ENCODE data around the gene ADARB2.

ADARB2 gene

DNA sequence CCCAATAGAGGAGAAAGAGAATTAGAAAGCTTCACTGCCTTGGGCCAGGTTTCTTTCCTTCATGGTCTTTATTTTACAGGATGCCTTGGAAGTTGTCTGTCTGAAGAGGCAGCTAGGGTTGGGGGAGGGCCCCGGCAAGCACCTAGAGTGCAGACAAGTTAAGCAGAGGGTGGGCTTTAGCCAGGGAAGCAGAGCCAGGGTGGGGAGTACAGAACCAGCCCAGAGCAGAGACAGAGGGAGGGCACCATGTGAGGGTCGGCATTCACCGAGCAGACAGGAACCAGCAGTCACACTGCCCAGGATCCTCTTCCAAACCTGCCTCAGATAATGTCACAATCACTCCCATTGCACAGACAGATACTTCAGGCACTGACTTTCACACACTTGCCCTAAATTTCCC lies 75.9 kb downstream of the ADARB2 start:
- no peak for DNase-seq

DNA sequence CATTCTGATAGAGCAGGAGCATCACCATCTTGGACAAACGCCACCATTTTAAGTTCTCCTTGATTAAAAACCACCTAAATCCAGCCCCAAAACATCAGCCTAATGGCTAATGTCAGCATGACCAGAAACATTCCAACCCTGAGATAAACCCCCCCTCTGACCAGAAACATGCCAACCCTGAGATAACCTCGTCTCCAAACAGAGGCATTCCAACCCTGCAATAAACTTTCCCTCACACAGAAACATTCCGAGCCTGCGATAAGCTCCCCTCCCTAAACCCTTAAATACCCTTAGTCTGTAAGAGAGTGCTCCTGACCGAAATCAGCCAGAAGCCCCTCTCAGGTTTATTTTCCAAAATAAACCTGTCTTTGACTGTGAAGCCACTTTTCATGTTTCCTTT lies 76.5 kb downstream of the ADARB2 start:
- no peak for DNase-seq

DNA sequence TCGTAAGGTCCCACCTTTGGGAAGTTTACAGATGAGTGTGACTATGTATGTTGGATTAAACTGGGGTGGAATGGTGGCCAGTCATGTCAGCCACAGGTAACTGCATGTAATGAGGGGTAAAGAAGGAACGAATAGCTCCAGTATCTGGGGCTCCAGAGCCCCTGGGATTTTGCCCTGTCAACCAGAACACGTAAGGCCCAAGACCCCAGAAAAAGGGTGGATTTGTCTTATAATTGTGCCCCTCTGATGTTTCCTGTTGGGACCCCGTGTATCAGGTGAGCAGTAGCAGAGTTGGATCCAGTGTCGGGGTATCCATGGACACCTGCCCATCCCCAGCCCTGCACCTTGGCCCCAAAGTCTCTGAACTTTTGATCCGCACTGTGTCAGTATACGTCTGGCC lies 76.9 kb downstream of the ADARB2 start:
- DNase-seq, result no peak

DNA sequence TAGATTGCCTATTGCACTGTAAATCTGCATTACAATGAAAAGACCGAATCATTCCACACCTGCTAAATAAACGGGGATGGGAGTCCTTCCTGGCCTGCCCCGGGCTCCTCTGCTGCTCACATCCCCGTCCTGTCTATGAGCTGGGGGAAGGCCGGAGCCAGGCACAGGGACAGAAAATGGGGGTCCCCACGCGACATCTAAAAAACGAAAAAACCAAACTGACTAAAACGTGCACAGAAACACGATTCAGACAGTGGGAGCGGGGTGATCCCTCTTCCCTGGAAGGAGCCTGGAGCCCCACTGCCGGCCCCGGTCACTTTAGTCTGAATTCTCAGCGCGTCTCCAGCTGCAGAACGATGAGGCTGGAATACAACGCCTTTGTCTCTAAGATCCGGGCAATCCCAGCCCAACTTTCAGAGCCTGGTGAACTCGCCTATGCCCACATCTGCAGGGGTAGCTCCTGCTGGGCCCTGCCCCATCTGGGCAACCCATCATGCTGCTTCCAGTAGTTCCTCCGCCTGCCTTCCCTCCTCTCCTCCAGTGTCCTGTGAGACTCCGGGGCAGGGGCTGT lies 78.0 kb downstream of the ADARB2 start:
- no peak for DNase-seq

DNA sequence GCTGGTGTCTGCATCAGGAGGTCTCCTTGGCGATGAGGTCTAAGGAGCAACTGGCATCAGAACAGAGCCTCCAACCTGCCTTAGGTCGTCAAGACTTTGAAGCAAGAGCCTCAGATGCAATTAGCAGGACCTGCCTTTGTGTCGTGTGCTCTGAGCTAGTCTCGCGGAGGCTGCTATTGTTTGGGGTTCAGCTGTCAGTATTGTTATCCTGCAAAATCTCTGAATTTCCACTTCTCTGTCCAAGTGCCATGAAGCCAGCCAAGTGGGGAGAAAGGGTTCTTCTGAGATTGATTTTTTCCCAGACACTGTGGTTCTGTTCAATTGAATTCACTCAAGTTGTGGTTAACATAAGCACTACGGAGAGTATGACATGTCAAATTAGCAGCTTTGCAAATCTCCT lies 78.7 kb downstream of the ADARB2 start:
- DNase-seq, result no peak

DNA sequence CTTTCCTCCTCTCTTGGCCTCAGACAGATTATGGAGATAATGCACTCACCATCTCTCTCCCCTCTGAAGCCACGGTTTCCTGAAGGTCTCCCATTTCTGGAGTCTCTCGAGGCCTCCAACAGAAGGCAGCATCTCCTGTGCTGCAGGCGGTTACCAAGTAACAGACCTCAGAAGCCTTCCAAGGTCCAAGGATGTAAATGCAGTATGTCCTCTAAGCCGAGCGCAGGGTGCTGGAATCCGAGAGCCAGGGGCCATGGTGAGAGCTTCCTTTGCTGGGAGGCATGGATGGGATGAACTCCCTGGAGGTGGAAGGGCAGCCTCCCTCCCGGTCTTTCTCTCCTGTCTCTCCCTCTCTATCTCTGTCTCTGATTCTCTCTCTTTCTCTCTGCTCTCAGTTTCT lies 79.8 kb downstream of the ADARB2 start:
- no peak for DNase-seq

DNA sequence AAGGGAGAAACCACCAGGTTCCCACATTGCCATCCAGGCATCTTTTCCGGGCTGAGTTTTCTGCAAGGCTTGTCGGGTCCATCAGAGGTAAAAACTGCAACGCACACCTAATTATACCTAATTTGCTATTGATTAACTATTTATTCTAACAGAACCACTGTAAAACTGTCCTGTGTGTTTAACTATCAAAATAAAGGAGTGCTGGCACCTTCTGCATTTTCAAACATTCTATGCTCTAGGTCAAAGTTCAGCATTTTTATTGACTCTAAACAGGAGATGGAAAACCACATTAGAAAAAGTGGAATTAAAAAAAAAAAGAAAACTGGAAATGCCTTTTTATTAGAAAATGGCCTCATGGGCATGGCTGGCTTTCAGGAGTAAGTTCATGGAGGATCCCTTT lies 82.0 kb downstream of the ADARB2 start:
- DNase-seq, result no peak

DNA sequence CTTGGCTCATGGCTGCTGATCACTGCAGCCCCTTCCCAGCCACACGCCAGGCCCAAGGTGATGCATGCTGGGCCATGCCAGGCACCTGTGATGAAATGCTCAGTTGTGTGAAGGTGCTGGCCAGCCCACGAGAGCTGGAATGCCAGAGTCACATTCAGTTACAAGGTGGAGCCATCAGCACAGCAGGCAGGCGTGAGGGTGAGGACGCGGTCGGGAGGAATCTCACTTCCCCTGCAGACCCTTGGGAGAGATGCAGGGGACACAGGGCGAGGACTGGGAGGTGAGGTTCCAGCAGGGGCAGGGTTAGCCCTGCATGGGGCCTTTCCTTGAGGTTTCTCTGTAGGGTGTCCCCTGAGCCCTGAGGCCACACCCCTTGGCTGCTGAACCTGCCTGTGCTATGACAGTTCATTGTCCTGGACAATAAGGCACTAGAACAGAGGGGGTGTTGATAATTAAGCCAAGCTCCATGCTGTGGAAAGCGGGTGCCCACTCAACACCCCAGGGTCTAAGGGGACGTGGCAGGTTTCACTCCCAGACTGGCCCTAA lies 82.4 kb downstream of the ADARB2 start:
- DNase-seq, result no peak

DNA sequence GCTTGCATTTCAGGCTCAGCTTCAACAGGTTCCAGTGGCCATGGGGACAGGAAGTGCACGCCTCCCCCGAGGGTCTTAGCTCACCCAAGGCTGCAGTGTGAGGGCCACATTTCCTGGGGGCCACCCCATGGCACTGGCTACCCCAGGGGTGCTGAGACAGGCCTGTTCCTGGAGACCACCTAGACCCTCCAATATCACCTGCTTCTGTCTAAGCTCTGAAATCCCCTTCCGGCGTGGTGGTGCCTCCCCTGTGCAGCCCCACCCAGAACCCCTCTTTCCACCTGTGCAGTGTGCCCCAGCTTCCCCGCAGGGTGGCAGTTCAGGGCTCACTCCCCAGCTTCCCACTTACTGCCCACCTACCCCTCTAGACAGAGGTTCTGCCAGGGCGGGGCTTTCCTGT lies 83.1 kb downstream of the ADARB2 start:
- DNase-seq, result no peak

DNA sequence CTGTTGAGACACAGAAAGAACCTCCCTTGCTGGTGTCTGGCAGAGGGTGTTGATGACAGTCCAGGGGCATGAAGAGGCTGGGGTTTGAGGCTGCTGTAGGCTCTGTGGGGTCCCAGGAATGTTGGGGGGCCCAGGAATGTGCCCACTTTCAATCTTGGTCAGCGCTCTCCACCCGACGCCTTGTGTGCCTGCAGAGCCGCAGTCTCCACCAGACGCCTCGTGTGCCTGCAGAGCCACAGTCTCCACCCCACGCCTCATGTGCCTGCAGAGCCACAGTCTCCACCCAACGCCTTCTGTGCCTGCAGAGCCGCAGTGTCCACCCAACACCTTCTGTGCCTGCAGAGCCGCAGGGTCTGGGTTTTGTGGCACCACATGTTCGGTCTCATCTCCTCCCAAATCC lies 84.0 kb downstream of the ADARB2 start:
- no peak for DNase-seq

DNA sequence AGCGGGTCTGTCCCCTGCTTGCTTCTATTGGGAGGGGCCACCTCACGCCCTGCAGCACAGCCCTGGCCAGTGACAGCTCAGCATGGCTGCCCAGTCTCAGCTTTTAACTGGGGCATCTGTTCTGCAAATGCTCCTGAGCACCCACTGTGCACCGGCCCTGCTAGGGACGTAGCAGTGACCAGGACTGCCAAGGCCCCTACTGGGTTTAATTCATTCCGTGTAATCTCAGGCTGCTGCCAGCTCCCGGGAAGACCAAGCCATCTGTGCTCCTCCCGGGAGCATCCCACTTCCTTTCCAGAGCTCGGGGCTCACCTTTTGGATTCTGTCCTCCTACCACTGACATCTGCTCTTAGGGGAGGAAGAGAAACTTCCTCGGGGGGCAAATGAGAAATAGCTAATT lies 85.2 kb downstream of the ADARB2 start:
- no peak for DNase-seq

DNA sequence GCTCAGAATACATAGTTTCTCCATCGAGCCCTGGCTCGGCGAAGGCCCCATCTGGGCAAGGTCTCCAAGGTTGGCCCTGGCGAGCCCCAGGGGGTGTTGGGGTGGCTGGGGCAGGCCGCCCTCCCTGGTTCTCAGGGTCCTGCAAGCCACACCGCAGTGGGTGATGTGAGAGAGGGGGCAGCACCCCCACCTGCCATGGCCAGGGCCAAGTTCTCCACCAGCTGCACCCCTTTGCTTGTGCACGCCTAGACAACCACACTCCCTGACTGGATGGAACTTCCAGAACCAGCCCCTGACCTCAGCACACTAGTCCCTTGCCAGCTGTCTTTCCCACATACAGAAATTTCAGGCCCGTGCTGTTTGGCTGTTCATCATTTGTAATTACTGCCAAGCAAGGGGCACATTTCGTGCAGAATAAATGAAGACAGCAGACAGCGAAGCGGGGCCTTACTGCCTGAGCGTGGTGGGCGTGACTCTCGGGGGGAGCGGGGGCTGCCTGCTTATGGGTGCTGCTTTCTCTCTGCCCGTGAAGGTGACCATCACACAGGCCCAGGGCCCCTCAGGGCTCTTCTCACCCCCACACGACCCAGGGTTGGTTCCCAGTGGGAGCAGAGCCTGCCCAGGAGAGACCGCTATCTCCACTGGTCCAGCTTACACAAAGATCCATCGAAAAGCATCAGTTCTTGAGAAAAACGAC lies 85.9 kb downstream of the ADARB2 start:
- DNase-seq, result no peak

DNA sequence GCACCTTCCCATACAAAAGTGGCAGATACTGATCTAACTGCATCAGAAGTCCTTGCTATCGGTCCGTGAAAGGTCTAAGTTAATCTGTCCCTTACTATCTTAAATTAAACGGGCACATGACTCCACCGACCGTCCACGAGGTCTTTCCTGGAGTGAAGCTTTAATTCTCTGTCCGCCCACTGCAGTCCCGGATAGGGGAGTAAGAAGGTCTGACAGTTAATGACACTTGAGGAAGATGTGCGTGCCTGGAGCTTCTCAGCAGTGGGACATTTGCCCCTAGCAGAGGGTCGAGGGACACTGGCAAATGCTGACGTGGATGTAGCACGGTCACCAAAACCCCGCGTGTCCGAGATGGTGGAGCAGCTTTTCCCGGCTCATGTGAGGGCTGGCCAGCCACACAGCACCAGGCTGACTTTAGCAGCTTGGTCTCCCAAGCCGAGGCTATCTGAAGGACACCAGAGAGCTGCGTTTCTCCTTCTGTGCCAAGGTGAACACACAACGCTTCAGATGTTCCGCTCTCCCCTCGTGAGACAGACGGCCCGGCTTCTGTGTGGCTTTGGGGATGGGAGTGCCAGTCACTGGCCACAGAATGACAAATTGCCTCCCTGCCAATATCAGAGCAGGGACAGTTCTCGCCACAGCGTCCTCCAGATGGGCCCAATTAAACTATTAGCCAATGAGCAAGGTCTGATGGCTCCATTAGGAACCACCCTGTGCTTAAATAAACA lies 86.6 kb downstream of the ADARB2 start:
- DNase-seq, result no peak

DNA sequence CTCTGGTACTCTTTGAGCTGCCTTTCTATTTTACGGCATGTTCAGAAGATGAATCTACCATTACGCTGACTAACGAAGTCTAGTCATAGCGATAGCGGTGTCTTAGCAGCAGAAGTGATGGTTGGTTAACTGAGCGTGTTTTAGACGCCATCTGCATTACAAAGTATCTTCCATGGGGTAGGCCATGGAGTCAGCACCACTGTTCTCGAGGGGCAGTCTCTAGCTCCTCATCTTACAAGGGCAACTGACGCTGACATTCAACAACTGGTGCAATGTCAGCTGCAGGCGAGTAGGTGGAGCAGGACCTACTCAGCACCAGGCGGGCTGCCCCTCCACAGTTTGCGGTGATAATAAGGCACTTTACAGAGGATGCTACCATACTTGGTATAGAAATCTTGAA lies 88.7 kb downstream of the ADARB2 start:
- DNase-seq, result no peak

DNA sequence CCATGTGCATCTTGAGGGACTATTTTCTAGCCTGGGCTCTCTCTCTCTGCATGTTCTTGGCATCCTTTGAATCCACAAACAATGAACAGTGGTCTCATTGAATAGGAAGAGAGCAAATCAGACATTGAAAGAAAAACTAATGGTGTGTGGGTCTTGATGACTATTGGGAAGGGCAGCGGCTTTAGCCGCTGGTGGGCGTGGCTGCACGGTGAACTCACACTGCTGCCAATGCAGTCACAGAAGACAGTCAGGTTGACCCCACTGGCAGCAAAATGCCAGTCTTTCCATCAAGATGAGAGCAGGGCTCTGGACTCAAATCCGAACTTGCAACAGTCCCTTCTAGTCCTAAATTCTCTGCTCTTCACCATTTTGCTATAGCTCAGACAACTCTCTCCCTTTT lies 91.0 kb downstream of the ADARB2 start:
- DNase-seq, result no peak

DNA sequence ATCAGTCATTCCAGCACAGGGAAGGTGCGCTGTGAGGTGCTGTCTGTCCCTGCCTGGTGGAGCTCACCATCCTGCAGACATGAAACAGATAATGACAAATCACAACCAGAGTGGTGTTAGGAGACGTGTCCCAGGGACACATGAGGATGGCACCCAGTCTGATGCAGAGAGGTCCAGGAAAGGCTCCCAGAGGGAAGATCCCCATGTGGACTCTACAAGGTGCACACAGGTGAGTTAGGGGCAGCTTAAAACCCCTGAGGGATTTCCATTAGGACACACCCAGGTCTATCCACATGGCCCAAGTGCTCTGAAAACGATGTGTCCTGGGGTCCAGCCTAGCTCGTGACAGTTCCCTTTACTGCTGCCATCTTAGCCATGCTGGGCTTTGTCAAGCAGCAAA lies 91.4 kb downstream of the ADARB2 start:
- DNase-seq, result no peak

DNA sequence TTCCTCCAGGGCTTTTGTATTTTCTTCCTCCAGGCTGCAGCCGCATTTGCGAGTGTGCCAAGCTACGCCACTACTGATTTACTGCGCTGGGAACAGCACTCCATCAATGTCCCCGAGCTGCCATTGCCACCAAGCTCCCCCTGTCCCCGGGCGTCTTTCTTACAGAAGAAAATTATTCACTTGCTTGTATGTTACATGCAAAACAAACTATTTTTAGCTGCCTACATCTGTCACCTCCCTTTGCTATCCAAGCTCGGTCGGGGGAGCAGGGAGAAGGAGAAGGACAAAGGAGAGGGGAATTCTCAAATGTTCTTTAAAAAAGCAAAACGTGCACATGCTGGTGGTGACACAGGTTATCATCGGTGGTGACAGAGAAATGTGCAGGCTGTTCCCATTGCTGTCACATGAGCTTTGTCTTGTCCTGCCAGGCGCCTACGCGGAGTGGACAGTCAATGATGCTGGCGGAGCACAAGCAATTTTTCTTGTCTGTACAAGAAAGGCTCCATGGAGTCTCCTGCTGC lies 93.1 kb downstream of the ADARB2 start:
- DNase-seq, result no peak

DNA sequence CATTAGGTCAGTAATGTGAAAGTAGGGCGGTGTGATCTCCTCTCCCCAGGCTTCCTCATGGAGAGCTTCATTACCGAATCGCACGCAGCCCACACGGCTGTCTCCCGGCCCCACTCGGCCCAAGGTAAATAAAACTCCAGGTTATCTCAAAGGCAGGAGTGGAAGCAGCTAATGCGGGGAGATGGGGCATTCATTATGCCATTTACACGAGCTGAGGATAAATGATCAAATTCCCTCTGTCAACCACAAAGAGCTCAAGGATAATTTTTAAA lies 93.5 kb downstream of the ADARB2 start:
- DNase-seq, result no peak

DNA sequence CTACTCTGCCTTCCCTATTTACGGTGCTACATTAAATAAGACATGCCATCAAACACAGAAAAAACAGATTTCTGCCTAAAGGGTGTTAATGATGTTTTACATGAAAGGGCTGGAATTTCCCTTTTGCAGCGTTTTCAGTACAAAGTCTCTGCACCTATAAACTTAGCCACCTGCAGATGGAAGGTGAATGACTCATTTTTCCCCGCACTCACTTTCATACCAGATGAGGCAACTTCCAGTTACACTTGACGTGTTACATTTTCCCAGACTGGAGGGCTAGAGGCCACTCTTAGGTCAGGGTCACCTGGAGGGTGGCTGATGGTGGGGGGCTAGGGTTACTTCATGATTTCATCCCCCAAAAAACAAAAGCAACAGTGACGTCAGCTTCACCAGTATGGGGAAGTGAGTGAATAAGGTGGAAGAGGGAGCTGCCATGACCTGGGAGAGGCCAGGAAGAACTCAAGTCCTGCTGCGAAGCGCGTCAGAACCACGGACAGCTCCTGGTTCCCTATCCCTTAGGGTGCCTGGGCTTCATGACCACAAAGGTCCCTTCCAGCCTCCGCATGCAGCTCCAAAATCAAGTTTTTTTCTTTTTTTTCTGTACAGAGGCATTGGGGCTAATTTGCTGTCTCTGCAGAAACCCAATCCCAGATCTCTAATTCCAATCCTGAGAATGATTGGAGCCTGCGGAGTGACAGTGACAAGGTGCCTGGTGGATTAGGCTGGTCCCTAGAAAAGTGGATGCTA lies 94.0 kb downstream of the ADARB2 start:
- no peak for DNase-seq

DNA sequence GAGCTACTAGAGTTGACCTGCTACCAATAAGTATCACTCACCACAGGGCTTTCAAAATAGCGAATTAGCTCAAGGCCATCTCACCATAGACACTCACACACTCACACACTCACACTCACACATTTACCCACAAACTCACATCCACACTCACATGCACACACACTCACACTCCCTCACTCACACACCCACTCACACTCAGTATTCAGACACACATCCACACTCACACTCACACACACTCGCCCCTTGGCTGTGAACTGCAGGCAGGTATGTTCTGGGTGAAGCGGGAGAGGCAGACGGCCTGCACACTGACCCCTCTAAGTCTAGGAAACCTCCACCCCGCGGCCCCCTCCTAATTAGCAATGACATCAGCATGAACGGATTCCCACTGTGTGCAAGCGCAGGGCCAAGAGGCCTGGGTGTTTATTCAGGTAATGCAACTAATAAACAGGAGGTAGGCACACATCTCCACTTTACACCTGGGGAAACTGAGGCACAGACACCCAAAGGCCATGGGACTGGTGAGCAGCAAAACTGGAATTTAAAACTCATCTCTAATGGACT lies 94.6 kb downstream of the ADARB2 start:
- DNase-seq, result no peak

DNA sequence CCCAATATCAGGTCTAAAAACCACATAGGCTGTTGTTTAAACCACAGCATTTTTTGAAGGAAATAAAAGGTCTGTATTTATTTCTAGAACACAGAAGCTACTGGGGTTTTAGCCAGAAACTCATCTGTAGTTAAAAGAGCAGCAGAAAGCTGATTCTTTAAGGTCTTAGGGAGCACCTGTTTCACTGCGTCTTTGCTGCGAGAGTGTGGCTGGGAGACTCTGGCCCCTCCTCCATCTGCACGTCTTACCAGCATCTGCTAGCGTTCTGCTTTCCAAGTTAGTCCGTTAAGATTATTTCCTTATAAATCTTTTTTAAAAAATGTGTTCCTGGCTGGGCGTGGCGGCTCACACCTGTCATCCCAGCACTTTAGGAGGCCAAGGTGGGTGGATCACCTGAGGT lies 95.9 kb downstream of the ADARB2 start:
- no peak for DNase-seq

DNA sequence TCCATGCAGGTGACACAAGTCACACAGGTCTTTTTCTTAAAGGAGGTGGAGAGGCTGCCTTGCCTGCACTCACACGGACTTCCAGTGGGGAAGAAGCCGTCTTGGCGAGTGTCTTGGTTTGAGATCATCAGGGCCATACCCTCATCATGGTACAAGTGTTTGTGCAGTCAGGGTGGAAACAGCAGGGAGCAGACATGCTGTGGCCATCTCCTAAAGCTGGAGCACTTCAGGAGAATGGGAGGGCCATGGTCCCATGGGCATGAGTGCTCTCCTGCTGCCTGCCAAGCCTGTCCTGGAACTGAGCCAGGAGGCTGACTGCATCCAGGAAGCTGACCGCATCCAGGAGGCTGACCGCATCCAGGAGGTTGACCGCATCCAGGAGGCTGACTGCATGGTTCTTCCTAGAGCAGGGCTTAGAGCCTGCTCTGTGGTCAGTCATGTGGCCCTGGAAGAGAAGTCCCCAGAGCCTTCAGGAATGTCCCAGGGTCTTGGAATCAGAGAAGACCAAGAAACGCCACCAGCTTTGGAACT lies 98.4 kb downstream of the ADARB2 start:
- no peak for DNase-seq

DNA sequence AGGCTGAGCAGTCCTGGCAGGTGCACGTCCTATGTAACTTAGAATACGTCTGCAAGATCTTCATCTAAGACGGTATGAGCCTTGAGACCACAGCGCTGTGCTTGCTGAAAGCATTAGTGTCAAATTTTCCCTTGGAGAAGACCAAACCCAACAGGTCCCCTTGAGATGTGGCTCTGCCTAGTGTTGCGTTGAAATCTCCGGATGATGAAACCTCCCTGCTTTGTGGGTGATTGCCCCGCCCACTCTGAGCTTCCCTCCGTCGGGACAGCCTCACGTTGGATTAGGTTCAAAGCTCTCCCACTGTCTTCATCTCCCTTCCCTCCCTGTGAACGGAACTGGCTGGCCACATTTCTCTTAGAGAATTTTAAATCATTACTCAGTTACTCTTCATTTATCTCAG lies 102.0 kb downstream of the ADARB2 start:
- no peak for DNase-seq
